ENCODE results near the gene PHF19. TPM values are rescaled to one million over a fixed set of nuclear protein-coding genes. Genes with fewer than 3 reads are reported as not detected.

The PHF19 gene
- total and polyA plus RNA-seq, 2 donors (not counting 3 experiments of a cell fraction or from before 2014, with no cell fraction given), result 102 to 153 TPM

DNA sequence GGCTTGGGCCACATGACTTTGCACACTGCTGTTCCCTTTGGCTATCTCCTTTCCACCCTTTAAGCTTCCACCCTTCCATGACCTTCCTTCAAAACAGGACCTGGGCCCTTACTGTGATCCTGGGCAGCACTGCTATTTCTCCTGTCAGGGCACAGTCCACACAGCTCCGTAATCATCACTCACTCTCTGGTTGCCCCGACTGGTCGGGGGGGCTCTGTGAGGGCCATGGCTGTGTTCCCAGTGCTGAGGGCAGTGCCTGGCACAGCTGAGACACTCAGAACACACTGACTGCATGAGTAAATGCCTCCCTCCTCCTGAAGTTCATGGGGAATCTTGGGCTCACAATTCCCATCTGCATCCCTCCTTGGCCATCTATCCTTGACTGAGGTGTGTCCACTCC is 37.4 kb upstream of the PHF19 start:
- H3K9me1 ChIP-seq (replicated peaks; ENCODE audit: control insufficient read depth, extremely low read depth, insufficient read depth, low read length), result no peaks in the 10 kb centered on the region
- H3K79me2 ChIP-seq (ENCODE audit: control insufficient read depth, insufficient read depth, low read length), result no peaks in the 10 kb centered on the region
- no peak overlapping the region for H3K4me3 ChIP-seq (replicated peaks in 1 of 3; ENCODE audit: insufficient read depth in 1 of 3, low read depth in 1 of 3, low read length in 3 of 3)
- no peak overlapping the region for H3K9ac ChIP-seq (replicated peaks; ENCODE audit: extremely low read depth, insufficient read depth, low read length)
- no peaks in the 10 kb centered on the region for H4K20me1 ChIP-seq (replicated peaks; ENCODE audit: control insufficient read depth, extremely low read depth, insufficient read depth, low read length)
- no peaks in the 10 kb centered on the region for H3K27me3 ChIP-seq (ENCODE audit: control insufficient read depth in 2 of 2, insufficient read depth in 2 of 2, low read length in 2 of 2)
- no peaks in the 10 kb centered on the region for H3K9me3 ChIP-seq (replicated peaks; ENCODE audit: control insufficient read depth, insufficient read depth, low read length)
- TF ChIP-seq EZH2 (IDR thresholded peaks at IDR 0.05; ENCODE audit: borderline replicate concordance, low read depth, low read length, severe bottlenecking) (no peak), GATA2 (IDR thresholded peaks at IDR 0.05; ENCODE audit: insufficient read depth, insufficient read length, low read depth, low read length) (no peak), POLR2AphosphoS5 (IDR thresholded peaks at IDR 0.05; ENCODE audit: insufficient read depth, low read depth, low read length) (no peak), POLR2A (IDR thresholded peaks at IDR 0.05; ENCODE audit: low read depth, low read length) (no peak), MYC (IDR thresholded peaks at IDR 0.05; ENCODE audit: low read depth, low read length) (no peak), FOS (IDR thresholded peaks at IDR 0.05; ENCODE audit: borderline replicate concordance, insufficient read depth, low read length) (no peak), JUN (IDR thresholded peaks at IDR 0.05; ENCODE audit: borderline replicate concordance, insufficient read depth, insufficient read length, low read depth) (no peak)
- TF ChIP-seq, protein P1, sequence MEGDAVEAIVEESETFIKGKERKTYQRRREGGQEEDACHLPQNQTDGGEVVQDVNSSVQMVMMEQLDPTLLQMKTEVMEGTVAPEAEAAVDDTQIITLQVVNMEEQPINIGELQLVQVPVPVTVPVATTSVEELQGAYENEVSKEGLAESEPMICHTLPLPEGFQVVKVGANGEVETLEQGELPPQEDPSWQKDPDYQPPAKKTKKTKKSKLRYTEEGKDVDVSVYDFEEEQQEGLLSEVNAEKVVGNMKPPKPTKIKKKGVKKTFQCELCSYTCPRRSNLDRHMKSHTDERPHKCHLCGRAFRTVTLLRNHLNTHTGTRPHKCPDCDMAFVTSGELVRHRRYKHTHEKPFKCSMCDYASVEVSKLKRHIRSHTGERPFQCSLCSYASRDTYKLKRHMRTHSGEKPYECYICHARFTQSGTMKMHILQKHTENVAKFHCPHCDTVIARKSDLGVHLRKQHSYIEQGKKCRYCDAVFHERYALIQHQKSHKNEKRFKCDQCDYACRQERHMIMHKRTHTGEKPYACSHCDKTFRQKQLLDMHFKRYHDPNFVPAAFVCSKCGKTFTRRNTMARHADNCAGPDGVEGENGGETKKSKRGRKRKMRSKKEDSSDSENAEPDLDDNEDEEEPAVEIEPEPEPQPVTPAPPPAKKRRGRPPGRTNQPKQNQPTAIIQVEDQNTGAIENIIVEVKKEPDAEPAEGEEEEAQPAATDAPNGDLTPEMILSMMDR (IDR thresholded peaks at IDR 0.05; ENCODE audit: extremely low read depth in 1 of 2, insufficient read depth in 1 of 2, low read depth in 1 of 2, low read length in 2 of 2), result no peak
- TF ChIP-seq, protein P2, sequence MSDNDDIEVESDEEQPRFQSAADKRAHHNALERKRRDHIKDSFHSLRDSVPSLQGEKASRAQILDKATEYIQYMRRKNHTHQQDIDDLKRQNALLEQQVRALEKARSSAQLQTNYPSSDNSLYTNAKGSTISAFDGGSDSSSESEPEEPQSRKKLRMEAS (IDR thresholded peaks at IDR 0.05; ENCODE audit: insufficient read depth, insufficient read length), result no peak
- DNase-seq (ENCODE audit: low read depth, low spot score), result no peak
- no peak overlapping the region for H2AFZ ChIP-seq (ENCODE audit: low read depth, low read length)
- H3K27ac ChIP-seq (ENCODE audit: insufficient read depth, low read depth, low read length), result no peak overlapping the region
- CTCF ChIA-PET, result no interaction called here
- no peaks in the 10 kb centered on the region for H3K36me3 ChIP-seq (ENCODE audit: control insufficient read depth in 2 of 2, extremely low read depth in 1 of 2, insufficient read depth in 2 of 2, low read length in 2 of 2)
- no peak overlapping the region for H3K4me2 ChIP-seq (ENCODE audit: insufficient read depth, low read length)
- intact Hi-C loops (cut with micrococcal nuclease) (no loop called here), dilution Hi-C loops (cut with MboI; ENCODE audit: extremely low pct_ligation_motif_present, low sequenced_read_pairs) (no loop called here)
- peaks cover 6% of the 10 kb centered on the region for H3K4me1 ChIP-seq (ENCODE audit: control insufficient read depth, extremely low read depth, insufficient read depth, low read length)
- no TSS peak for BruUV-seq (replicated peaks)
- no peak for FAIRE-seq
- POLR2A ChIA-PET, result no interaction called here
